ENCODE measurements around the gene KLHDC7A. TPM values are rescaled to one million over a fixed set of nuclear protein-coding genes. Genes with fewer than 3 reads are reported as not detected.

The KLHDC7A gene
- total and polyA plus RNA-seq, 2 of the 4 experiments (the other 2 are of a cell fraction), result not detected

DNA sequence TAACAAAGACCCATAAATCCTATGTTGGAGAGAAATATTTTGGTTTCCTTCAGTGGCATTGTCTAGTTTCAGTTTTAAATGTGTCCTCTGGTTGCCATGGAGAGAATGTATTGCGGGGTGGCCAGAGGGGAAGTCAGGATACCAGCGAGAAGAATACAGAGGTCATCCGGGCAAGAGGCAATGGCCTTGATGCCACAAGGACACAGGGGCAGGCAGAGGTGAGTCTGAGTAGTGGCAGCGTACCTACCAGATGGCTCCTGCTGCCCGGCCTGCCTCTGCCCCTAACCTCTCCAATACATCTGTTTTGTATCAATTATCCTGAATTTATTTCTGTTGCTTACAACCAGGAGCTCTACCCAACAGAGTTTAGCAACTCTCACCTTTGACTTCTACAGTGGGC is 14.9 kb downstream of the KLHDC7A start:
- no peak overlapping the region for H3K14ac ChIP-seq (replicated peaks; ENCODE audit: low read depth, low read length)
- ATAC-seq (ENCODE audit: low read depth) (no peak), DNase-seq (no peak)
- no peak overlapping the region for H2BK20ac ChIP-seq (ENCODE audit: low read depth, low read length)
- no peak overlapping the region for H2AFZ ChIP-seq (replicated peaks; ENCODE audit: low read length, poor library complexity)
- H2BK15ac ChIP-seq (ENCODE audit: low read depth, low read length), result no peak overlapping the region
- H4K5ac ChIP-seq (ENCODE audit: low read depth, low read length), result no peak overlapping the region
- dilution Hi-C loops (cut with HindIII; ENCODE audit: low sequenced_read_pairs, unreplicated experiment) (no loop called here), in situ Hi-C loops (cut with MboI; ENCODE audit: low sequenced_read_pairs) (no loop called here), intact Hi-C loops (cut with micrococcal nuclease) (no loop called here)
- WGBS, 2 experiments (ENCODE audit: extremely low coverage in 2 of 2, insufficient read length in 1 of 2), result 29% methylated on average over 1 of the region's 5 CpGs; no CpG with 5 or more reads in 1 of the 2 experiments
- no peak overlapping the region for H3K4ac ChIP-seq (ENCODE audit: low read depth, low read length)
- H3K18ac ChIP-seq (ENCODE audit: low read depth, low read length), result no peak overlapping the region
- H3K27ac ChIP-seq (ENCODE audit: insufficient read depth, low read length), result no peak overlapping the region
- TF ChIP-seq, protein P1, sequence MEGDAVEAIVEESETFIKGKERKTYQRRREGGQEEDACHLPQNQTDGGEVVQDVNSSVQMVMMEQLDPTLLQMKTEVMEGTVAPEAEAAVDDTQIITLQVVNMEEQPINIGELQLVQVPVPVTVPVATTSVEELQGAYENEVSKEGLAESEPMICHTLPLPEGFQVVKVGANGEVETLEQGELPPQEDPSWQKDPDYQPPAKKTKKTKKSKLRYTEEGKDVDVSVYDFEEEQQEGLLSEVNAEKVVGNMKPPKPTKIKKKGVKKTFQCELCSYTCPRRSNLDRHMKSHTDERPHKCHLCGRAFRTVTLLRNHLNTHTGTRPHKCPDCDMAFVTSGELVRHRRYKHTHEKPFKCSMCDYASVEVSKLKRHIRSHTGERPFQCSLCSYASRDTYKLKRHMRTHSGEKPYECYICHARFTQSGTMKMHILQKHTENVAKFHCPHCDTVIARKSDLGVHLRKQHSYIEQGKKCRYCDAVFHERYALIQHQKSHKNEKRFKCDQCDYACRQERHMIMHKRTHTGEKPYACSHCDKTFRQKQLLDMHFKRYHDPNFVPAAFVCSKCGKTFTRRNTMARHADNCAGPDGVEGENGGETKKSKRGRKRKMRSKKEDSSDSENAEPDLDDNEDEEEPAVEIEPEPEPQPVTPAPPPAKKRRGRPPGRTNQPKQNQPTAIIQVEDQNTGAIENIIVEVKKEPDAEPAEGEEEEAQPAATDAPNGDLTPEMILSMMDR (conservative IDR thresholded peaks at IDR 0.05; ENCODE audit: low read depth, low read length), result no peak
- TF ChIP-seq, protein P2, sequence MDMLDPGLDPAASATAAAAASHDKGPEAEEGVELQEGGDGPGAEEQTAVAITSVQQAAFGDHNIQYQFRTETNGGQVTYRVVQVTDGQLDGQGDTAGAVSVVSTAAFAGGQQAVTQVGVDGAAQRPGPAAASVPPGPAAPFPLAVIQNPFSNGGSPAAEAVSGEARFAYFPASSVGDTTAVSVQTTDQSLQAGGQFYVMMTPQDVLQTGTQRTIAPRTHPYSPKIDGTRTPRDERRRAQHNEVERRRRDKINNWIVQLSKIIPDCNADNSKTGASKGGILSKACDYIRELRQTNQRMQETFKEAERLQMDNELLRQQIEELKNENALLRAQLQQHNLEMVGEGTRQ (IDR thresholded peaks at IDR 0.05; ENCODE audit: low read depth, low read length), result no peak
- TF ChIP-seq MAFK (IDR thresholded peaks at IDR 0.05; ENCODE audit: low read depth, low read length) (no peak), SMC3 (IDR thresholded peaks at IDR 0.05; ENCODE audit: low read depth, low read length) (no peak), NFE2L2 (IDR thresholded peaks at IDR 0.05; ENCODE audit: low read depth, low read length) (no peak), BHLHE40 (IDR thresholded peaks at IDR 0.05; ENCODE audit: low read depth, low read length) (no peak), MAZ (IDR thresholded peaks at IDR 0.05; ENCODE audit: borderline replicate concordance, low read depth, low read length) (no peak), CEBPB (IDR thresholded peaks at IDR 0.05; ENCODE audit: low read depth, low read length) (no peak), RAD21 (IDR thresholded peaks at IDR 0.05; ENCODE audit: low read length) (no peak), RFX5 (IDR thresholded peaks at IDR 0.05; ENCODE audit: low read depth, low read length) (no peak), MXI1 (IDR thresholded peaks at IDR 0.05; ENCODE audit: borderline replicate concordance, low read depth, low read length) (no peak), FOS (IDR thresholded peaks at IDR 0.05; ENCODE audit: low read depth, low read length) (no peak), CHD1 (IDR thresholded peaks at IDR 0.05; ENCODE audit: low read depth, low read length) (no peak), RCOR1 (IDR thresholded peaks at IDR 0.05; ENCODE audit: insufficient replicate concordance, low read length) (no peak), POLR2A (IDR thresholded peaks at IDR 0.05; ENCODE audit: low read depth, low read length) (no peak)
- TF ChIP-seq, protein P3, sequence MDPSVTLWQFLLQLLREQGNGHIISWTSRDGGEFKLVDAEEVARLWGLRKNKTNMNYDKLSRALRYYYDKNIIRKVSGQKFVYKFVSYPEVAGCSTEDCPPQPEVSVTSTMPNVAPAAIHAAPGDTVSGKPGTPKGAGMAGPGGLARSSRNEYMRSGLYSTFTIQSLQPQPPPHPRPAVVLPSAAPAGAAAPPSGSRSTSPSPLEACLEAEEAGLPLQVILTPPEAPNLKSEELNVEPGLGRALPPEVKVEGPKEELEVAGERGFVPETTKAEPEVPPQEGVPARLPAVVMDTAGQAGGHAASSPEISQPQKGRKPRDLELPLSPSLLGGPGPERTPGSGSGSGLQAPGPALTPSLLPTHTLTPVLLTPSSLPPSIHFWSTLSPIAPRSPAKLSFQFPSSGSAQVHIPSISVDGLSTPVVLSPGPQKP (IDR thresholded peaks at IDR 0.05; ENCODE audit: borderline replicate concordance, low read depth, low read length), result no peak
- no peaks in the 10 kb centered on the region for H4K20me1 ChIP-seq (ENCODE audit: insufficient read depth, low read length)
- H3K4me1 ChIP-seq (ENCODE audit: control insufficient read depth, insufficient read depth, low read length), result no peaks in the 10 kb centered on the region
- H3K79me1 ChIP-seq (ENCODE audit: low read depth in 1 of 2, low read length in 2 of 2), result no peaks in the 10 kb centered on the region
- H4K91ac ChIP-seq (ENCODE audit: insufficient read depth, low read depth, low read length), result no peak overlapping the region
- no peak overlapping the region for H3K4me2 ChIP-seq (ENCODE audit: low read depth, low read length)
- H3K23ac ChIP-seq (ENCODE audit: low read depth, low read length), result no peak overlapping the region
- H3K36me3 ChIP-seq (ENCODE audit: control insufficient read depth, insufficient read depth, low read length), result no peaks in the 10 kb centered on the region
- no peaks in the 10 kb centered on the region for H3K27me3 ChIP-seq (ENCODE audit: control insufficient read depth, insufficient read depth, low read length)
- H2BK5ac ChIP-seq (ENCODE audit: low read depth, low read length, poor library complexity, severe bottlenecking), result no peak overlapping the region
- H4K8ac ChIP-seq (ENCODE audit: low read depth in 2 of 2, low read length in 2 of 2), result no peak overlapping the region
- H3K9me1 ChIP-seq (ENCODE audit: insufficient read depth, low read length), result no peaks in the 10 kb centered on the region
- POLR2A ChIA-PET (ENCODE audit: unreplicated experiment), result no interaction called here
- no peak overlapping the region for H3K4me3 ChIP-seq (ENCODE audit: insufficient read depth, low read depth, low read length)
- H3K9me3 ChIP-seq (ENCODE audit: control insufficient read depth, insufficient read depth, low read length), result peaks cover 8% of the 10 kb centered on the region; the same call in 1 of the 2 replicates
- no peak overlapping the region for H2BK120ac ChIP-seq (ENCODE audit: low read depth, low read length)
- no peak overlapping the region for H3K9ac ChIP-seq (ENCODE audit: low read depth, low read length)
- no peak overlapping the region for H2AK5ac ChIP-seq (ENCODE audit: low read depth, low read length)
- no peak overlapping the region for H2AK9ac ChIP-seq (replicated peaks; ENCODE audit: low read depth, low read length, poor library complexity)
- BruUV-seq (replicated peaks), result no TSS peak
- no peak overlapping the region for H3K56ac ChIP-seq (ENCODE audit: extremely low read depth, insufficient read depth, low read length)
- CTCF ChIA-PET, result no interaction called here

Data from IMR-90 (cell line).